NCI-H146 treated with DMSO at 0.1 percent for 48 hours (cell line): ENCODE data around the gene MSI2.
A peak's percentile ranks its signal among the peaks of the same experiment; 100 is the strongest.
"Not testable (repeated sequence)": the region's sequence is repeated elsewhere in the genome, so short reads cannot be mapped to it uniquely, and the experiment has no call there.

ENCODE experiments used
- DNase-seq: peaks from one replicate; lab custom pipeline; 2025; ENCODE audit not compliant: unreplicated experiment; lab: John Stamatoyannopoulos, UW

The MSI2 gene

GRCh38 chr17:57255776-57256681, at the start of gene MSI2:
Gene MSI2, plus strand, starts transcription at chr17:57256523. Its CDS starts 220 bp downstream, at chr17:57256743.
- DNase-seq: peak; percentile 42

GRCh38 chr17:57206928-57207327, 49.4 kb upstream of the MSI2 start:
- DNase-seq: no peak

GRCh38 chr17:57207396-57207795, 48.9 kb upstream of the MSI2 start:
- no peak for DNase-seq

GRCh38 chr17:57210224-57210553, 46.1 kb upstream of the MSI2 start:
- no peak for DNase-seq

- no peak for DNase-seq
These were observed 45.3 kb upstream of the MSI2 start for GRCh38 chr17:57210972-57211411.

GRCh38 chr17:57211543-57211942, 44.8 kb upstream of the MSI2 start:
- DNase-seq: no peak

GRCh38 chr17:57213180-57213825, 43.0 kb upstream of the MSI2 start:
- no peak for DNase-seq

- no peak for DNase-seq
These were observed 41.0 kb upstream of the MSI2 start for GRCh38 chr17:57215317-57215716.

- DNase-seq: no peak
These were observed 34.7 kb upstream of the MSI2 start for GRCh38 chr17:57221366-57222350.

GRCh38 chr17:57222422-57222821, 33.9 kb upstream of the MSI2 start:
- DNase-seq: not testable (repeated sequence)

- DNase-seq: no peak
These were observed 31.2 kb upstream of the MSI2 start for GRCh38 chr17:57225127-57225526.

- DNase-seq: no peak
These were observed 29.5 kb upstream of the MSI2 start for GRCh38 chr17:57226793-57227192.

- no peak for DNase-seq
These were observed 27.4 kb upstream of the MSI2 start for GRCh38 chr17:57228911-57229310.

- no peak for DNase-seq
These were observed 22.1 kb upstream of the MSI2 start for GRCh38 chr17:57234061-57234738.

GRCh38 chr17:57234739-57235092, 21.6 kb upstream of the MSI2 start:
- DNase-seq: peak; percentile 34

GRCh38 chr17:57235124-57235523, 21.2 kb upstream of the MSI2 start:
- no peak for DNase-seq

GRCh38 chr17:57236686-57237299, 19.5 kb upstream of the MSI2 start:
- DNase-seq: no peak

- DNase-seq: no peak
These were observed 15.7 kb upstream of the MSI2 start for GRCh38 chr17:57240648-57241047.

- no peak for DNase-seq
These were observed 14.2 kb upstream of the MSI2 start for GRCh38 chr17:57242148-57242547.

- peak; percentile 41 for DNase-seq
These were observed 13.1 kb upstream of the MSI2 start for GRCh38 chr17:57243171-57243622.
